ENCODE results near the gene SRMS.

Gene SRMS

GRCh38 chr20:63529180-63529860, 18.2 kb downstream of the SRMS start:
- Histone ChIP-seq H3K9me3 (ENCODE audit: control insufficient read depth, low read depth, low read length) (no peaks in the 10 kb centered on the region), H3K4me1 (ENCODE audit: control insufficient read depth, low read depth, low read length) (no peaks in the 10 kb centered on the region), H3K27me3 (ENCODE audit: control insufficient read depth, insufficient read depth, low read length) (no peaks in the 10 kb centered on the region), H3K27ac (ENCODE audit: low read length) (no peak overlapping the region), H3K4me3 (ENCODE audit: low read length) (no peak overlapping the region), H3K36me3 (ENCODE audit: control insufficient read depth, low read depth, low read length) (no peaks in the 10 kb centered on the region), H3K9ac (ENCODE audit: low read length) (no peak overlapping the region)

GRCh38 chr20:63527184-63527583, 20.4 kb downstream of the SRMS start:
- no peaks in the 10 kb centered on the region for H3K27me3 ChIP-seq (ENCODE audit: control insufficient read depth, insufficient read depth, low read length)
- H3K9me3 ChIP-seq (ENCODE audit: control insufficient read depth, low read depth, low read length) = no peaks in the 10 kb centered on the region
- H3K4me1 ChIP-seq (ENCODE audit: control insufficient read depth, low read depth, low read length) = no peaks in the 10 kb centered on the region
- no peak overlapping the region for H3K4me3 ChIP-seq (ENCODE audit: low read length)
- no peak overlapping the region for H3K9ac ChIP-seq (ENCODE audit: low read length)
- no peak overlapping the region for H3K27ac ChIP-seq (ENCODE audit: low read length)
- no peaks in the 10 kb centered on the region for H3K36me3 ChIP-seq (ENCODE audit: control insufficient read depth, low read depth, low read length)

GRCh38 chr20:63525971-63526370, 21.6 kb downstream of the SRMS start:
- no peak overlapping the region for H3K4me3 ChIP-seq (ENCODE audit: low read length)
- no peaks in the 10 kb centered on the region for H3K36me3 ChIP-seq (ENCODE audit: control insufficient read depth, low read depth, low read length)
- H3K9ac ChIP-seq (ENCODE audit: low read length) = no peak overlapping the region
- no peaks in the 10 kb centered on the region for H3K27me3 ChIP-seq (ENCODE audit: control insufficient read depth, insufficient read depth, low read length)
- H3K27ac ChIP-seq (ENCODE audit: low read length) = no peak overlapping the region
- no peaks in the 10 kb centered on the region for H3K4me1 ChIP-seq (ENCODE audit: control insufficient read depth, low read depth, low read length)
- no peaks in the 10 kb centered on the region for H3K9me3 ChIP-seq (ENCODE audit: control insufficient read depth, low read depth, low read length)

DNA sequence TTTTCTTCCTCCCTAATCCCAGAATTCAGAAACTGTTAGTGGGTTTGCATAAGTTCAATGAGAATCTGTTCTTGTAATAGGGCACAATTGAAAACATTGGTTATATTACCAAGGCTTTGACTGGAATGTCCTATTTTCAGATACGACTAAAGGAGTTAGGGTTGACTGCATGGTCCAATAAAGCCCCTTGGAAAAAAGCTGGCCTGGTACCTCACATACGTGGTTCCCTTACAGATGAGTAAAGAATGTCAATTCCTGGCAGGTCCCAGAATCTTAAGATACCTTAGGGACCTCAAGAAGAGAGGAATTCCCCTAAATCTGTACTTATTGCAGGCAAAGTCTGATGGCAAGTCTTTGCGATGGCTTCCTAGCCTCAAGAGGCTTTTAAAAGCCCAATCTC, 22.4 kb downstream of the SRMS start:
- Histone ChIP-seq H3K27me3 (ENCODE audit: control insufficient read depth, insufficient read depth, low read length) (no peaks in the 10 kb centered on the region), H3K4me3 (ENCODE audit: low read length) (no peak overlapping the region), H3K36me3 (ENCODE audit: control insufficient read depth, low read depth, low read length) (no peaks in the 10 kb centered on the region), H3K4me1 (ENCODE audit: control insufficient read depth, low read depth, low read length) (no peaks in the 10 kb centered on the region), H3K27ac (ENCODE audit: low read length) (no peak overlapping the region), H3K9me3 (ENCODE audit: control insufficient read depth, low read depth, low read length) (no peaks in the 10 kb centered on the region), H3K9ac (ENCODE audit: low read length) (no peak overlapping the region)

DNA sequence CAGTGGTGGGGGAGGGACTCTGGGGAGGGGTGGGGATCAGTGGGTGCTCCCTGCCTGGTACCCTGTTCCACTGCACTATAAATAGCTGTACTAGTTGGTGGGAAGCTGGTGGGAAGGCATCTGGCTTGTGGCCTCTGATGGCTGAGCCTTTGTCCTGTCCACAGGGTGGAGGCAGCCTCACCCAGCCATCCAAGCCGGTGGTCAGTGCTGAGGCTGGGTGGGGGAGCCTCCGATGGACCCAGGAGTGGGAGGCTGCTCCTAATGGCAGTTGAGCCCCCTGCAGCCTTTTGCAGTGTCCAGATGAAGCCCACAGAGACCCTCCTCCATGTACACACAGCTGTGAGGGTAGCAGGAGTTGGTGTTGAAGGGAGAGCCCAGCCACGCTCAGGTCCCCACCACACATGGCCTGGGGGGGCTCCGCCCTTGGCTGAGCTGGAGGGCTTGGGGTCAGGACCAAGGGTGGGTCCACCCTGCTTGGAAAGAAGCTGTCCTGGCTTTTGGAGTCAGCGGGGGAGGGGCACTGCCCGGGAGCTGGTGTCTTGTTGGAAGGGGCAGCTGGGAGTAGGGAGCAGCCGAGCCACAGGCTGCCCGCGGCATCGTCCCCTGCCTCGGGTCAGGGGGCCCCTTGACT, 24.5 kb downstream of the SRMS start:
- Histone ChIP-seq H3K36me3 (ENCODE audit: control insufficient read depth, low read depth, low read length) (no peaks in the 10 kb centered on the region), H3K4me1 (ENCODE audit: control insufficient read depth, low read depth, low read length) (peaks cover 3% of the 10 kb centered on the region), H3K4me3 (ENCODE audit: low read length) (no peak overlapping the region), H3K27ac (ENCODE audit: low read length) (no peak overlapping the region), H3K9ac (ENCODE audit: low read length) (no peak overlapping the region), H3K27me3 (ENCODE audit: control insufficient read depth, insufficient read depth, low read length) (peaks cover 19% of the 10 kb centered on the region), H3K9me3 (ENCODE audit: control insufficient read depth, low read depth, low read length) (no peaks in the 10 kb centered on the region)

GRCh38 chr20:63522091-63522868, 25.3 kb downstream of the SRMS start:
- peaks cover 3% of the 10 kb centered on the region for H3K4me1 ChIP-seq (ENCODE audit: control insufficient read depth, low read depth, low read length)
- peaks cover 20% of the 10 kb centered on the region for H3K27me3 ChIP-seq (ENCODE audit: control insufficient read depth, insufficient read depth, low read length)
- H3K4me3 ChIP-seq (ENCODE audit: low read length) = no peak overlapping the region
- no peak overlapping the region for H3K27ac ChIP-seq (ENCODE audit: low read length)
- no peak overlapping the region for H3K9ac ChIP-seq (ENCODE audit: low read length)
- H3K9me3 ChIP-seq (ENCODE audit: control insufficient read depth, low read depth, low read length) = no peaks in the 10 kb centered on the region
- H3K36me3 ChIP-seq (ENCODE audit: control insufficient read depth, low read depth, low read length) = no peaks in the 10 kb centered on the region

GRCh38 chr20:63521602-63522001, 25.9 kb downstream of the SRMS start:
- peak overlapping the region; percentile 87 for H3K4me3 ChIP-seq (ENCODE audit: low read length)
- peak overlapping the region; percentile 92 for H3K9ac ChIP-seq (ENCODE audit: low read length)
- peaks cover 20% of the 10 kb centered on the region for H3K27me3 ChIP-seq (ENCODE audit: control insufficient read depth, insufficient read depth, low read length)
- H3K36me3 ChIP-seq (ENCODE audit: control insufficient read depth, low read depth, low read length) = no peaks in the 10 kb centered on the region
- peak overlapping the region; percentile 36 for H3K27ac ChIP-seq (ENCODE audit: low read length)
- H3K9me3 ChIP-seq (ENCODE audit: control insufficient read depth, low read depth, low read length) = no peaks in the 10 kb centered on the region
- H3K4me1 ChIP-seq (ENCODE audit: control insufficient read depth, low read depth, low read length) = peaks cover 3% of the 10 kb centered on the region

GRCh38 chr20:63520934-63521601, 26.5 kb downstream of the SRMS start:
- Histone ChIP-seq H3K27ac (ENCODE audit: low read length) (peak overlapping the region; percentile 36), H3K36me3 (ENCODE audit: control insufficient read depth, low read depth, low read length) (no peaks in the 10 kb centered on the region), H3K27me3 (ENCODE audit: control insufficient read depth, insufficient read depth, low read length) (peaks cover 20% of the 10 kb centered on the region), H3K4me3 (ENCODE audit: low read length) (peak overlapping the region; percentile 87), H3K4me1 (ENCODE audit: control insufficient read depth, low read depth, low read length) (peaks cover 3% of the 10 kb centered on the region), H3K9ac (ENCODE audit: low read length) (peak overlapping the region; percentile 92), H3K9me3 (ENCODE audit: control insufficient read depth, low read depth, low read length) (no peaks in the 10 kb centered on the region)

DNA sequence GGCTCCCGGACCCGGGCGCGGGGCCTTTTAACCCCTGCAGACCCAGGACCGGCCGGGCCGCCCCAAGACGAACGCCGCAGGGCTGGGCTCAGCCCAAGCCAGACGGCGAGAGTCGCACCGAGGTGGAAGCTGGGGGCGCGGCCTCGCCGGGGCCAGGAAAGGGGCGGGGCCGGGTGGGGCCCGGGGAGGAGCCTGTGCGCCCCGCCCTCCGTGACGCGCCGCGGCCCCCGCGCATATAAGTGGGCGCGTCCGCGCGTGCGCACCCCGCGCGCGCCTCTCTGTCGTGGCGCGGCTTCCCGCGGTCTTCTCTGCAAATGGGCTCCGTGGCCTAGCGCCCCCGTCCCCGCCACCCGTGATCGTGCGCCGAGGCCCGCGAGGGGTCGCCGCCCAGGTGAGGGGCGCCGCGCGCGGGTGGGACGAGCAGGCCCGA, 27.0 kb downstream of the SRMS start, which contains the start of gene PPDPF:
Gene PPDPF (plus strand): TSS at position 262 of the 430 bp plus-strand sequence. CDS start 544 bp downstream, outside the sequence.
- Histone ChIP-seq H3K9me3 (ENCODE audit: control insufficient read depth, low read depth, low read length) (no peaks in the 10 kb centered on the region), H3K4me1 (ENCODE audit: control insufficient read depth, low read depth, low read length) (peaks cover 3% of the 10 kb centered on the region), H3K4me3 (ENCODE audit: low read length) (peak within 1 kb of the TSS; percentile 87), H3K27ac (ENCODE audit: low read length) (peak within 1 kb of the TSS; percentile 36), H3K9ac (ENCODE audit: low read length) (peak within 1 kb of the TSS; percentile 92), H3K36me3 (ENCODE audit: control insufficient read depth, low read depth, low read length) (no peaks in the 10 kb centered on the region), H3K27me3 (ENCODE audit: control insufficient read depth, insufficient read depth, low read length) (peaks cover 20% of the 10 kb centered on the region)

DNA sequence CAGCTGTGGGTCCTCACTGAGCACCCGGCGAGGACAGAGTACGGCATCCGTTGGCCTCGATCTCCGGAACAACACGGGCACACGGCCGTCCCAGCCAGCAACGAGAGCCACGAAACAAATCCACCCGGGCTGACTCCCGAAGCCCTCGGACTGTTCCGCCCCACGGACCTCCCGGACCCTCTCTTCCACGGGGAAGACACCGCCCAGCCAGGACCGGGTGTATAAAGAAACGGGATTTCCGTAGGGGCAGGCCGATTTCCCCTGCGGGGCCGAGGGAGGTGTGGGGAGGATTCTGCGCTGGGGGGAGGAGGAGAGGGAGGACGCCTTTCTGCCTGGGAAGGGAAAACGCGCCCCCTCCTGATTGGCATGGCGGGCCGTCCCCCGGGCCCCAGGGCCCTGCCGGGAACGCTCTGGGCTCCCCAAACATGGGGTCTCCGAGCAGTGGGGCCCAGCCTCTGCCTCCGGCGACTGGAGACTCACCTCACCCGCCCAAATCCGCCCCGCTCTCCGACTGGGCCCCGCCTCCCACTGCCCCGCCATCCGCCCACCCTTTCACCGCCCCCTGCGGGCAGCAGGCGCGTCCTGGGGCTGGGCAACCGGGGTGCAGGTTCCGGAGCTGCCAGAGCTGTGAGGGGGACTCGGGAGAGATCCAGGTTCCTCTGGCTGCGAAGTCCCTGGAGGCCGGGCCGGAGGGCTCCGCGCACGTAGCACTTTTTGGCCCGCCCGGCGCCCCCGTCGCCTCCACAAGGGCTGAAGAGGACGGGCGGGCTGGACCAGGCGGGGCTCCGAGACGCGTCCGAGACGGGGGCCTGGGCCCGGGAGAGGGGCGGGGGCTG, 27.7 kb downstream of the SRMS start:
- Histone ChIP-seq H3K36me3 (ENCODE audit: control insufficient read depth, low read depth, low read length) (no peaks in the 10 kb centered on the region), H3K4me1 (ENCODE audit: control insufficient read depth, low read depth, low read length) (peaks cover 3% of the 10 kb centered on the region), H3K27ac (ENCODE audit: low read length) (no peak overlapping the region), H3K4me3 (ENCODE audit: low read length) (peak overlapping the region; percentile 87), H3K9ac (ENCODE audit: low read length) (peak overlapping the region; percentile 39), H3K27me3 (ENCODE audit: control insufficient read depth, insufficient read depth, low read length) (peaks cover 20% of the 10 kb centered on the region), H3K9me3 (ENCODE audit: control insufficient read depth, low read depth, low read length) (no peaks in the 10 kb centered on the region)

All from iPS-18a (cell line).